Measurements from ENCODE around the gene KCTD2. TPM values are rescaled to one million over a fixed set of nuclear protein-coding genes. Genes with fewer than 3 reads are reported as not detected.
A peak's percentile ranks its signal among the peaks of the same experiment; 100 is the strongest.

KCTD2 gene
- total RNA-seq, 5 donors from 2014 or later (not counting 1 experiment from before 2014, with no cell fraction given), result 22.0 to 32.8 (median 29.0) TPM

GRCh38 chr17:75009139-75009724 is 37.8 kb upstream of the KCTD2 start:
- Mint-ChIP-seq H3K4me3 (no peak overlapping the region), H3K27ac (no peak overlapping the region), H3K36me3 (no peaks in the 10 kb centered on the region), H3K4me1 (peaks cover 20 to 26% (median 24%) of the 10 kb centered on the region in 3 donors), H3K9me3 (no peaks in the 10 kb centered on the region), H3K27me3 (peaks cover 0 to 3% of the 10 kb centered on the region in 2 donors)
- ATAC-seq (replicated peaks in 1 of 4), result no peak
- ChIA-PET CTCF (interaction anchor here in 1 of 2 donors (0.6 to 0.7 kb wide), 2 partner anchors 529 to 624 kb away, joined by 3 to 4 read pairs; partner anchors contain the start of gene SMIM5), POLR2A (no interaction called here)
- Histone ChIP-seq H3K36me3 (ENCODE audit: control insufficient read depth in 2 of 2, extremely low read depth in 1 of 2, insufficient read depth in 1 of 2, low read length in 1 of 2) (no peaks in the 10 kb centered on the region), H3K27me3 (replicated peaks in 1 of 2; ENCODE audit: control insufficient read depth in 2 of 2, extremely low read depth in 1 of 2, insufficient read depth in 2 of 2, low read length in 1 of 2) (peaks cover 0 to 9% of the 10 kb centered on the region in 2 experiments), H3K4me1 (ENCODE audit: control insufficient read depth in 1 of 2, extremely low read depth in 1 of 2, insufficient read depth in 2 of 2, low read length in 2 of 2) (peaks cover 6 to 20% of the 10 kb centered on the region in 2 experiments), H3K9me3 (no peaks in the 10 kb centered on the region), H3K4me3 (ENCODE audit: control insufficient read depth in 1 of 2, extremely low read depth in 1 of 2, low read length in 1 of 2) (no peak overlapping the region), H3K27ac (ENCODE audit: low read length) (no peak overlapping the region)
- WGBS (ENCODE audit: insufficient coverage), result no CpG with 5 or more reads among the region's 2 CpGs
- no peak for DNase-seq

DNA sequence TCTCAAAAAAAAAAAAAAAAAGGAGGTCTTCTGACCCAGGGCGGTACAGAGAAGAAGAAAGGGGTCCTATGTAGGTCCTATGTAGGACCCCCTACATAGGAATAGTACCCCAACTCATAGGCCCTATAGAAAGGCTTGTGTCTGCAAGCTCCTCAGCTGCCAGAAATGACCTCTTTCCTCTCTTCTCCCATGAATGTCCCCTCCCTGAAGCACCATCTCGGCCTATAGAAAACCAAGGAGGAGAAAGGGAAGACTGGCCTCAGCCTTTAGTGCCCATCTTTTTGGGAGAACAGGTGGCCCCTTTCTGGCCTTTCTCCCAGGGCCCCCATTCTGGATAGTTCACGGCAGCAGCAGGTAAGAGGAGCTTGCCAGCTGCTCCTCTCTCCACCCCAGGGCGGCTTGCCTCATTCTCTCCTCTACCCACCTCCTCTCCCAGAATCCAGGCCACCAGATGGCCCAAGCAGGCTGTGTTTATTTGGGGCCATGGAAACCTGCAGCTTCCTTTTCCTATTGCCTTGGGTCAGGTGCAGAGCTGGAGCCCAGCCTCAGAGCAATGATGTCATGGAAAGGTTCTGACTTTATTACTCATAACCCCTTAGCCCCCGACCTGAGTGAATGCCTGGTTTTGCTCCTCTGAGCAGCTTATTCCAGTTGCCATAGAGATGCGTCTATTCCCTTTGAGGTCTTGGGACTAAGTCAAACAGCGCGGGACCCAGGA is 36.2 kb upstream of the KCTD2 start:
- H3K36me3 Mint-ChIP-seq, result peaks cover 3% of the 10 kb centered on the region
- Histone ChIP-seq H3K9me3 (no peaks in the 10 kb centered on the region), H3K4me1 (ENCODE audit: control insufficient read depth in 1 of 2, extremely low read depth in 1 of 2, insufficient read depth in 2 of 2, low read length in 2 of 2) (peaks cover 6 to 20% of the 10 kb centered on the region in 2 experiments), H3K4me3 (ENCODE audit: control insufficient read depth in 1 of 2, extremely low read depth in 1 of 2, low read length in 1 of 2) (no peak overlapping the region), H3K27ac (ENCODE audit: low read length) (no peak overlapping the region), H3K27me3 (replicated peaks in 1 of 2; ENCODE audit: control insufficient read depth in 2 of 2, extremely low read depth in 1 of 2, insufficient read depth in 2 of 2, low read length in 1 of 2) (peaks cover 0 to 6% of the 10 kb centered on the region in 2 experiments), H3K36me3 (ENCODE audit: control insufficient read depth in 2 of 2, extremely low read depth in 1 of 2, insufficient read depth in 1 of 2, low read length in 1 of 2) (no peaks in the 10 kb centered on the region)
- peak overlapping the region; percentile 53 to 94 (median 60) for H3K4me3 Mint-ChIP-seq
- H3K4me1 Mint-ChIP-seq, result peaks cover 32 to 33% (median 32%) of the 10 kb centered on the region in 3 donors
- no peaks in the 10 kb centered on the region for H3K9me3 Mint-ChIP-seq
- DNase-seq, result no peak
- 84% methylated on average over 5 of the region's 8 CpGs for WGBS (ENCODE audit: insufficient coverage)
- H3K27me3 Mint-ChIP-seq, result peaks cover 0 to 3% of the 10 kb centered on the region in 2 donors
- ChIA-PET CTCF (interaction anchor here (0.6 to 4.1 kb wide), 12 partner anchors 9 to 643 kb away, joined by 3 to 46 read pairs (median 4); partner anchors contain the start of genes CDR2L (in 1 of the 2), HID1 (in 1 of the 2) and KCTD2 (in 1 of the 2)), POLR2A (no interaction called here)
- peak overlapping the region in 1 of 2 donors; percentile 11 for H3K27ac Mint-ChIP-seq
- no peak for ATAC-seq (replicated peaks in 1 of 4)

- H3K36me3 ChIP-seq (ENCODE audit: control insufficient read depth in 2 of 2, extremely low read depth in 1 of 2, insufficient read depth in 1 of 2, low read length in 1 of 2), result peaks cover 0 to 4% of the 10 kb centered on the region in 2 donors
- ATAC-seq (replicated peaks in 1 of 4) (peak in 1 of 4 experiments; percentile 3), DNase-seq (no peak)
- H3K9me3 ChIP-seq, result no peaks in the 10 kb centered on the region
- peak overlapping the region; percentile 72 for H3K27ac ChIP-seq (ENCODE audit: low read length)
- ChIA-PET CTCF (interaction anchor here (0.6 to 4.1 kb wide), 12 partner anchors 10 to 103 kb away, joined by 3 to 46 read pairs (median 4); partner anchors contain the start of genes CDR2L (in 1 of the 2), HID1 (in 1 of the 2) and KCTD2 (in 1 of the 2)), POLR2A (interaction anchor here in 1 of 2 donors (1.3 kb wide), 1 partner anchor 14 kb away, joined by 3 read pairs; no protein-coding TSS in a partner anchor)
- Mint-ChIP-seq H3K36me3 (peaks cover 7% of the 10 kb centered on the region), H3K27ac (peak overlapping the region; percentile 85 to 86), H3K4me3 (peak overlapping the region; percentile 92 to 94 (median 93)), H3K27me3 (peaks cover 0 to 2% of the 10 kb centered on the region in 2 donors), H3K4me1 (peaks cover 33 to 36% (median 36%) of the 10 kb centered on the region in 3 donors), H3K9me3 (no peaks in the 10 kb centered on the region)
- peaks cover 0 to 6% of the 10 kb centered on the region in 2 experiments for H3K27me3 ChIP-seq (replicated peaks in 1 of 2; ENCODE audit: control insufficient read depth in 2 of 2, extremely low read depth in 1 of 2, insufficient read depth in 2 of 2, low read length in 1 of 2)
- H3K4me1 ChIP-seq (ENCODE audit: control insufficient read depth in 1 of 2, extremely low read depth in 1 of 2, insufficient read depth in 2 of 2, low read length in 2 of 2), result peaks cover 6 to 20% of the 10 kb centered on the region in 2 experiments
- H3K4me3 ChIP-seq (ENCODE audit: control insufficient read depth in 1 of 2, extremely low read depth in 1 of 2, low read length in 1 of 2), result no peak overlapping the region
- WGBS (ENCODE audit: insufficient coverage), result 95% methylated on average over 4 of the region's 13 CpGs
Observed at GRCh38 chr17:75011401-75012095, 35.5 kb upstream of the KCTD2 start.

GRCh38 chr17:75012096-75012345 is 35.0 kb upstream of the KCTD2 start:
- H3K9me3 Mint-ChIP-seq, result no peaks in the 10 kb centered on the region
- ChIA-PET CTCF (interaction anchor here (0.6 to 4.1 kb wide), 13 partner anchors 10 to 102 kb away, joined by 3 to 46 read pairs (median 3); partner anchors contain the start of genes CDR2L (in 1 of the 2), HID1 (in 1 of the 2) and KCTD2 (in 1 of the 2)), POLR2A (interaction anchor here in 1 of 2 donors (1.3 kb wide), 1 partner anchor 13 kb away, joined by 3 read pairs; no protein-coding TSS in a partner anchor)
- peak overlapping the region; percentile 92 to 94 (median 93) for H3K4me3 Mint-ChIP-seq
- peak overlapping the region; percentile 85 to 86 for H3K27ac Mint-ChIP-seq
- ATAC-seq (replicated peaks in 1 of 4) (no peak), DNase-seq (peak in 1 of 35 experiments; percentile 25)
- peaks cover 6 to 20% of the 10 kb centered on the region in 2 experiments for H3K4me1 ChIP-seq (ENCODE audit: control insufficient read depth in 1 of 2, extremely low read depth in 1 of 2, insufficient read depth in 2 of 2, low read length in 2 of 2)
- peaks cover 10% of the 10 kb centered on the region for H3K36me3 Mint-ChIP-seq
- H3K4me3 ChIP-seq (ENCODE audit: control insufficient read depth in 1 of 2, extremely low read depth in 1 of 2, low read length in 1 of 2), result peak overlapping the region; percentile 67 to 94
- no peaks in the 10 kb centered on the region for H3K27me3 Mint-ChIP-seq
- peak overlapping the region; percentile 72 for H3K27ac ChIP-seq (ENCODE audit: low read length)
- peaks cover 0 to 8% of the 10 kb centered on the region in 2 donors for H3K36me3 ChIP-seq (ENCODE audit: control insufficient read depth in 2 of 2, extremely low read depth in 1 of 2, insufficient read depth in 1 of 2, low read length in 1 of 2)
- WGBS (ENCODE audit: insufficient coverage), result 100% methylated on average over 3 of the region's 5 CpGs
- H3K27me3 ChIP-seq (replicated peaks in 1 of 2; ENCODE audit: control insufficient read depth in 2 of 2, extremely low read depth in 1 of 2, insufficient read depth in 2 of 2, low read length in 1 of 2), result peaks cover 0 to 6% of the 10 kb centered on the region in 2 experiments
- H3K4me1 Mint-ChIP-seq, result peaks cover 33 to 39% (median 39%) of the 10 kb centered on the region in 3 donors
- H3K9me3 ChIP-seq, result no peaks in the 10 kb centered on the region

DNA sequence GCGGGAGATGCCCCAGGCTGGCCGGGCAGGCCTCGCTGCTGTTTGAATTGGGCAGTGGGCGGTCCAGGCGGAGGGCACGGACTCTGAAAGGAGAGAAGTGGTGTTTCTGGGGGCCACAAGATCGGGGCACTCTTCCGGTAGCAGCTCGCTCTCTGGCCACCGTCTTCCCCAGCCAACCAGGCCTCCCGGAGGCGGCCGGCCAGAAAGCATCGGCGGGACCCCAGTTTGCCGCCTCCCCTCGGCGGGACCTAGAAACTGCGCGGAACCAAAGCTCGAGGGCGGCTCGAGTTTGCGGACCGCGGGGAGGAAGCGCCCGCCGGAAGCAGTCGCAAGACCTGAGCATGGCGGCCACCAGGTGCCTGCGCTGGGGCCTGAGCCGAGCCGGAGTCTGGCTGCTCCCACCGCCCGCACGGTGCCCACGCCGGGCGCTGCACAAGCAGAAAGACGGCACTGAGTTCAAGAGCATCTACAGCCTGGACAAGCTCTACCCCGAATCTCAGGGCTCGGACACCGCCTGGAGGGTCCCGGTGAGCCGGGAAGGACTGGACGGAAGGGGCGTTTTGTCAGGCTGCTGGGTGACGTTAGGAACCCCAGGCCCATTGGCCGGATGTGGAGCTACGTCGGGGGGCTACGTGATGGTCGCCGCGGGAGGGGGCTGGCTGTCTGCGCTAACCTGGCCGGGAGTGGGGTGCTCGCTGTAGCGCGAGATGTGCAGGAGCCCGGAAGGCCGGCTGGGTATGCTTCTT is 34.5 kb upstream of the KCTD2 start, which contains the start of gene MRPL58:
Gene MRPL58, plus strand, starts transcription at position 325 of the 746 bp plus-strand sequence. Its CDS starts 17 bp downstream, at position 342.
- Histone ChIP-seq H3K9me3 (no peaks in the 10 kb centered on the region), H3K27me3 (replicated peaks in 1 of 2; ENCODE audit: control insufficient read depth in 2 of 2, extremely low read depth in 1 of 2, insufficient read depth in 2 of 2, low read length in 1 of 2) (peaks cover 0 to 4% of the 10 kb centered on the region in 2 experiments), H3K36me3 (ENCODE audit: control insufficient read depth in 2 of 2, extremely low read depth in 1 of 2, insufficient read depth in 1 of 2, low read length in 1 of 2) (peaks cover 0 to 8% of the 10 kb centered on the region in 2 donors), H3K4me3 (ENCODE audit: control insufficient read depth in 1 of 2, extremely low read depth in 1 of 2, low read length in 1 of 2) (peak within 1 kb of the TSS; percentile 67 to 94), H3K4me1 (ENCODE audit: control insufficient read depth in 1 of 2, extremely low read depth in 1 of 2, insufficient read depth in 2 of 2, low read length in 2 of 2) (peaks cover 6 to 20% of the 10 kb centered on the region in 2 experiments), H3K27ac (ENCODE audit: low read length) (peak within 1 kb of the TSS; percentile 72)
- ATAC-seq (replicated peaks in 1 of 4) (peak; percentile 94 to 98 (median 96)), DNase-seq (peak; percentile 56 to 87 (median 73))
- no peaks in the 10 kb centered on the region for H3K9me3 Mint-ChIP-seq
- 3% methylated on average over 60 of the region's 63 CpGs for WGBS (ENCODE audit: insufficient coverage)
- ChIA-PET POLR2A (interaction anchor here in 1 of 2 donors (0.5 to 1.3 kb wide), 3 partner anchors 8 to 50 kb away, joined by 3 to 8 read pairs (median 3); no protein-coding TSS in a partner anchor), CTCF (interaction anchor here (0.7 to 4.1 kb wide), 14 partner anchors 19 to 189 kb away, joined by 3 to 46 read pairs (median 4); partner anchors contain the start of genes CDR2L (in 1 of the 2), HID1 (in 1 of the 2) and KCTD2 (in 1 of the 2))
- H3K4me3 Mint-ChIP-seq, result peak within 1 kb of the TSS; percentile 92 to 94 (median 93)
- H3K4me1 Mint-ChIP-seq, result peaks cover 33 to 39% (median 39%) of the 10 kb centered on the region in 3 donors
- H3K36me3 Mint-ChIP-seq, result peaks cover 10% of the 10 kb centered on the region
- H3K27ac Mint-ChIP-seq, result peak within 1 kb of the TSS; percentile 85 to 86
- H3K27me3 Mint-ChIP-seq, result no peaks in the 10 kb centered on the region
